ENCODE data around the gene MYLK4.

DNA sequence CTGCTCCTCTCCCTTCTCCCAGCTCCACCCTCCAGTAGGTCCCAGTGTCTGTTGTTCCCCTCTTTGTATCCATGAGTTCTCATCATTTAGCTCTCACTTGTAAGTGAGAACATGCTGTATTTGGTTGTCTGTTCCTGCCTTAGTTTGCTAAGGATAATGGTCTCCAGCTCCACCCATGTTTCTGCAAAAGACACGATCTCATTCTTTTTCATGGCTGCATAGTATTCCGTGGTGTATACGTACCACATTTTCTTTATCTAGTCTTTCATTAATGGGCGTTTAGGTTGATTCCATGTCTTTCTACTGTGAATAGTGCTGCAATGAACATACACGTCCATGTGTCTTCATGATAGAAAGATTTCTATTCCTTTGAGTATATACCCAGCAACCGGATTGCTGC lies 136.6 kb downstream of the MYLK4 start:
- TF ChIP-seq, protein P1, sequence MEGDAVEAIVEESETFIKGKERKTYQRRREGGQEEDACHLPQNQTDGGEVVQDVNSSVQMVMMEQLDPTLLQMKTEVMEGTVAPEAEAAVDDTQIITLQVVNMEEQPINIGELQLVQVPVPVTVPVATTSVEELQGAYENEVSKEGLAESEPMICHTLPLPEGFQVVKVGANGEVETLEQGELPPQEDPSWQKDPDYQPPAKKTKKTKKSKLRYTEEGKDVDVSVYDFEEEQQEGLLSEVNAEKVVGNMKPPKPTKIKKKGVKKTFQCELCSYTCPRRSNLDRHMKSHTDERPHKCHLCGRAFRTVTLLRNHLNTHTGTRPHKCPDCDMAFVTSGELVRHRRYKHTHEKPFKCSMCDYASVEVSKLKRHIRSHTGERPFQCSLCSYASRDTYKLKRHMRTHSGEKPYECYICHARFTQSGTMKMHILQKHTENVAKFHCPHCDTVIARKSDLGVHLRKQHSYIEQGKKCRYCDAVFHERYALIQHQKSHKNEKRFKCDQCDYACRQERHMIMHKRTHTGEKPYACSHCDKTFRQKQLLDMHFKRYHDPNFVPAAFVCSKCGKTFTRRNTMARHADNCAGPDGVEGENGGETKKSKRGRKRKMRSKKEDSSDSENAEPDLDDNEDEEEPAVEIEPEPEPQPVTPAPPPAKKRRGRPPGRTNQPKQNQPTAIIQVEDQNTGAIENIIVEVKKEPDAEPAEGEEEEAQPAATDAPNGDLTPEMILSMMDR (IDR thresholded peaks at IDR 0.05; ENCODE audit: insufficient read depth, low read depth, low read length): no peak
- TF ChIP-seq EZH2 (IDR thresholded peaks at IDR 0.05; ENCODE audit: insufficient read depth, low read length): no peak

All from astrocyte (in vitro differentiated cells and primary cell).